ENCODE measurements around the gene MACROD2. TPM values are rescaled to one million over a fixed set of nuclear protein-coding genes. Genes with fewer than 3 reads are reported as not detected.

The MACROD2 gene
- total and polyA plus RNA-seq, 2 of the 4 experiments (the other 2 are of a cell fraction), result not detected

- Histone ChIP-seq H3K27ac (ENCODE audit: insufficient read depth, low read length) (no peak overlapping the region), H2AK5ac (ENCODE audit: low read depth, low read length) (no peak overlapping the region), H3K27me3 (ENCODE audit: control insufficient read depth, insufficient read depth, low read length) (no peaks in the 10 kb centered on the region), H3K4ac (ENCODE audit: low read depth, low read length) (no peak overlapping the region), H3K23ac (ENCODE audit: low read depth, low read length) (no peak overlapping the region), H2AFZ (replicated peaks; ENCODE audit: low read length, poor library complexity) (no peak overlapping the region), H4K20me1 (ENCODE audit: insufficient read depth, low read length) (no peaks in the 10 kb centered on the region), H2AK9ac (replicated peaks; ENCODE audit: low read depth, low read length, poor library complexity) (no peak overlapping the region), H2BK5ac (ENCODE audit: low read depth, low read length, poor library complexity, severe bottlenecking) (no peak overlapping the region), H4K5ac (ENCODE audit: low read depth, low read length) (no peak overlapping the region), H4K8ac (ENCODE audit: low read depth in 2 of 2, low read length in 2 of 2) (no peak overlapping the region), H3K9me1 (ENCODE audit: insufficient read depth, low read length) (no peaks in the 10 kb centered on the region), H3K4me3 (ENCODE audit: insufficient read depth, low read depth, low read length) (no peak overlapping the region), H3K4me1 (ENCODE audit: control insufficient read depth, insufficient read depth, low read length) (no peaks in the 10 kb centered on the region), H3K56ac (ENCODE audit: extremely low read depth, insufficient read depth, low read length) (no peak overlapping the region), H3K4me2 (ENCODE audit: low read depth, low read length) (no peak overlapping the region), H2BK20ac (ENCODE audit: low read depth, low read length) (no peak overlapping the region), H3K14ac (replicated peaks; ENCODE audit: low read depth, low read length) (no peak overlapping the region), H2BK15ac (ENCODE audit: low read depth, low read length) (no peak overlapping the region), H3K9ac (ENCODE audit: low read depth, low read length) (no peak overlapping the region), H3K36me3 (ENCODE audit: control insufficient read depth, insufficient read depth, low read length) (no peaks in the 10 kb centered on the region), H3K9me3 (ENCODE audit: control insufficient read depth, insufficient read depth, low read length) (peaks cover 11% of the 10 kb centered on the region), H2BK120ac (ENCODE audit: low read depth, low read length) (no peak overlapping the region), H3K79me1 (ENCODE audit: low read depth in 1 of 2, low read length in 2 of 2) (no peaks in the 10 kb centered on the region), H3K18ac (ENCODE audit: low read depth, low read length) (no peak overlapping the region), H4K91ac (ENCODE audit: insufficient read depth, low read depth, low read length) (no peak overlapping the region)
- in situ Hi-C loops (cut with MboI; ENCODE audit: low sequenced_read_pairs) (no loop called here), dilution Hi-C loops (cut with HindIII; ENCODE audit: low sequenced_read_pairs, unreplicated experiment) (no loop called here), intact Hi-C loops (cut with micrococcal nuclease) (no loop called here)
- BruUV-seq (replicated peaks), result no TSS peak
- no peak for DNase-seq
- ATAC-seq (ENCODE audit: low read depth), result no peak
- CTCF ChIA-PET, result no interaction called here
- POLR2A ChIA-PET (ENCODE audit: unreplicated experiment), result no interaction called here
- TF ChIP-seq CEBPB (IDR thresholded peaks at IDR 0.05; ENCODE audit: low read depth, low read length) (no peak), RCOR1 (IDR thresholded peaks at IDR 0.05; ENCODE audit: insufficient replicate concordance, low read length) (no peak), USF2 (IDR thresholded peaks at IDR 0.05; ENCODE audit: low read depth, low read length) (no peak), SMC3 (IDR thresholded peaks at IDR 0.05; ENCODE audit: low read depth, low read length) (no peak), NFE2L2 (IDR thresholded peaks at IDR 0.05; ENCODE audit: low read depth, low read length) (no peak), CTCF (conservative IDR thresholded peaks at IDR 0.05; ENCODE audit: low read depth, low read length) (no peak), POLR2A (IDR thresholded peaks at IDR 0.05; ENCODE audit: low read depth, low read length) (no peak)
- no CpG with 5 or more reads among the region's 2 CpGs for WGBS, 2 experiments (ENCODE audit: extremely low coverage in 2 of 2, insufficient read length in 1 of 2)
These were observed 2083.0 kb downstream of the MACROD2 start for GRCh38 chr20:16078172-16078898.

All from IMR-90 (cell line).